Immature natural killer cell (primary cell): ENCODE measurements around the gene LRRC25. TPM values are rescaled to one million over a fixed set of nuclear protein-coding genes. Genes with fewer than 3 reads are reported as not detected.

ENCODE experiments used
- DNase-seq, 3 donors: peaks; one replicate each; pipeline ENCODE4 v3.0.0; 2022; ENCODE audit warnings: mixed read lengths in 1 of 3
- H3K27ac Mint-ChIP-seq, 6 donors: one replicate each; pipeline ENCODE4 v1.8.0; 2020; ENCODE audit warnings: mixed read lengths in 6 of 6, mild to moderate bottlenecking in 5 of 6, inconsistent platforms in 4 of 6, moderate library complexity in 3 of 6
- H3K27me3 Mint-ChIP-seq, 3 donors: one replicate each; pipeline ENCODE4 v1.8.0; 2020 to 2021; ENCODE audit warnings: low read depth in 3 of 3, mild to moderate bottlenecking in 3 of 3, mixed read lengths in 3 of 3, moderate library complexity in 3 of 3, inconsistent platforms in 1 of 3
- H3K36me3 Mint-ChIP-seq, 3 donors: one replicate each; pipeline ENCODE4 v1.8.0; 2020; ENCODE audit warnings: mixed read lengths in 3 of 3, inconsistent platforms in 2 of 3, mild to moderate bottlenecking in 2 of 3
- H3K4me1 Mint-ChIP-seq, 2 donors: one replicate each; pipeline ENCODE4 v1.8.0; 2020; ENCODE audit warnings: inconsistent platforms in 2 of 2, mild to moderate bottlenecking in 2 of 2, mixed read lengths in 2 of 2, moderate library complexity in 1 of 2
- H3K4me3 Mint-ChIP-seq, 5 donors: one replicate each; pipeline ENCODE4 v1.8.0; 2020; ENCODE audit warnings: mild to moderate bottlenecking in 5 of 5, mixed read lengths in 5 of 5, inconsistent platforms in 3 of 5, moderate library complexity in 3 of 5
- H3K9me3 Mint-ChIP-seq, 6 donors: one replicate each; pipeline ENCODE4 v1.8.0; 2020; ENCODE audit warnings: mild to moderate bottlenecking in 6 of 6, mixed read lengths in 6 of 6, inconsistent platforms in 4 of 6, moderate library complexity in 3 of 6
- polyA plus RNA-seq, 3 donors: library from polyadenylated mRNA; unstranded; fragments of 300-500 nt; fragmentation: Illumina TruSeq; gene quantifications; one replicate each; pipeline ENCODE4 v1.2.3, GENCODE V29; 2021

LRRC25 gene
- polyA plus RNA-seq, 3 donors from 2014 or later: 2.7 to 18.1 (median 7.7) TPM

GRCh38 chr19:18392926-18393325, 4.5 kb downstream of the LRRC25 start:
- Mint-ChIP-seq H3K27me3 (peaks cover 0 to 10% (median 1%) of the 10 kb centered on the region in 3 donors), H3K4me3 (no peak overlapping the region)

GRCh38 chr19:18392417-18392816, 5.0 kb downstream of the LRRC25 start:
- H3K27me3 Mint-ChIP-seq: peaks cover 0 to 7% (median 1%) of the 10 kb centered on the region in 3 donors

More at GRCh38 chr19:18392926-18393325, 4.5 kb downstream of the LRRC25 start:
- Mint-ChIP-seq H3K36me3 (peaks cover 0 to 4% (median 0%) of the 10 kb centered on the region in 3 donors), H3K27ac (no peak overlapping the region), H3K4me1 (peaks cover 10 to 22% of the 10 kb centered on the region in 2 donors), H3K9me3 (no peaks in the 10 kb centered on the region)
- DNase-seq: no peak

GRCh38 chr19:18391509-18392075, 5.8 kb downstream of the LRRC25 start:
- Mint-ChIP-seq H3K36me3 (peaks cover 0 to 4% (median 0%) of the 10 kb centered on the region in 3 donors), H3K27ac (no peak overlapping the region), H3K4me3 (no peak overlapping the region), H3K9me3 (no peaks in the 10 kb centered on the region), H3K4me1 (peaks cover 14 to 16% of the 10 kb centered on the region in 2 donors), H3K27me3 (peaks cover 0 to 9% (median 1%) of the 10 kb centered on the region in 3 donors)
- DNase-seq: no peak

More at GRCh38 chr19:18392417-18392816, 5.0 kb downstream of the LRRC25 start:
- no peaks in the 10 kb centered on the region for H3K9me3 Mint-ChIP-seq
- H3K4me1 Mint-ChIP-seq: peaks cover 11 to 21% of the 10 kb centered on the region in 2 donors
- H3K36me3 Mint-ChIP-seq: peaks cover 0 to 4% (median 0%) of the 10 kb centered on the region in 3 donors
- no peak for DNase-seq
- H3K4me3 Mint-ChIP-seq: no peak overlapping the region
- no peak overlapping the region for H3K27ac Mint-ChIP-seq

GRCh38 chr19:18390065-18390907, 7.1 kb downstream of the LRRC25 start:
- Mint-ChIP-seq H3K4me1 (peaks cover 14 to 16% of the 10 kb centered on the region in 2 donors), H3K4me3 (peak overlapping the region in 1 of 5 donors; percentile 49), H3K9me3 (no peaks in the 10 kb centered on the region), H3K27ac (peak overlapping the region in 1 of 6 donors; percentile 72), H3K27me3 (peaks cover 0 to 14% (median 1%) of the 10 kb centered on the region in 3 donors), H3K36me3 (peaks cover 0 to 4% (median 0%) of the 10 kb centered on the region in 3 donors)
- DNase-seq: no peak

- H3K27me3 Mint-ChIP-seq: peaks cover 0 to 15% (median 1%) of the 10 kb centered on the region in 3 donors
These were observed 7.7 kb downstream of the LRRC25 start for GRCh38 chr19:18389726-18390064.

GRCh38 chr19:18388960-18389725, 8.3 kb downstream of the LRRC25 start:
- no peak for DNase-seq
- Mint-ChIP-seq H3K36me3 (peaks cover 0 to 4% (median 0%) of the 10 kb centered on the region in 3 donors), H3K27me3 (peaks cover 0 to 15% (median 1%) of the 10 kb centered on the region in 3 donors), H3K4me1 (peaks cover 14 to 16% of the 10 kb centered on the region in 2 donors), H3K4me3 (peak overlapping the region; percentile 63 to 85 (median 82)), H3K27ac (peak overlapping the region in 3 of 6 donors; percentile 11 to 35 (median 14)), H3K9me3 (no peaks in the 10 kb centered on the region)

More at GRCh38 chr19:18389726-18390064, 7.7 kb downstream of the LRRC25 start:
- Mint-ChIP-seq H3K4me3 (peak overlapping the region in 3 of 5 donors; percentile 23 to 82 (median 30)), H3K27ac (peak overlapping the region in 3 of 6 donors; percentile 7 to 74 (median 49)), H3K36me3 (peaks cover 0 to 4% (median 0%) of the 10 kb centered on the region in 3 donors), H3K9me3 (no peaks in the 10 kb centered on the region), H3K4me1 (peaks cover 14 to 16% of the 10 kb centered on the region in 2 donors)
- DNase-seq: no peak

- peak overlapping the region in 4 of 6 donors; percentile 34 to 80 (median 48) for H3K27ac Mint-ChIP-seq
- peak overlapping the region; percentile 77 to 85 (median 82) for H3K4me3 Mint-ChIP-seq
- H3K27me3 Mint-ChIP-seq: peaks cover 0 to 15% (median 2%) of the 10 kb centered on the region in 3 donors
- H3K9me3 Mint-ChIP-seq: no peaks in the 10 kb centered on the region
- DNase-seq: peak; percentile 75 to 82 (median 77)
- peaks cover 0 to 4% (median 0%) of the 10 kb centered on the region in 3 donors for H3K36me3 Mint-ChIP-seq
- peaks cover 14% of the 10 kb centered on the region in 2 donors for H3K4me1 Mint-ChIP-seq
These were observed 9.1 kb downstream of the LRRC25 start for GRCh38 chr19:18388100-18388959.

GRCh38 chr19:18386543-18387271, 10.7 kb downstream of the LRRC25 start:
- Mint-ChIP-seq H3K27me3 (peaks cover 2 to 18% (median 4%) of the 10 kb centered on the region in 3 donors), H3K4me3 (no peak overlapping the region), H3K9me3 (no peaks in the 10 kb centered on the region), H3K4me1 (peaks cover 14% of the 10 kb centered on the region in 2 donors), H3K36me3 (peaks cover 0 to 4% (median 0%) of the 10 kb centered on the region in 3 donors), H3K27ac (no peak overlapping the region)
- no peak for DNase-seq

GRCh38 chr19:18385675-18386542, 11.5 kb downstream of the LRRC25 start, which contains the start of gene GDF15:
GDF15 (plus strand) TSS chr19:18386158; CDS start chr19:18386190, 32 bp downstream.
- Mint-ChIP-seq H3K9me3 (no peaks in the 10 kb centered on the region), H3K36me3 (peaks cover 0 to 4% (median 0%) of the 10 kb centered on the region in 3 donors), H3K27me3 (peaks cover 2 to 18% (median 4%) of the 10 kb centered on the region in 3 donors), H3K4me1 (peaks cover 14% of the 10 kb centered on the region in 2 donors), H3K27ac (no peak within 1 kb of the TSS), H3K4me3 (no peak within 1 kb of the TSS)
- DNase-seq: peak in 1 of 3 donors; percentile 22

GRCh38 chr19:18385359-18385674, 12.1 kb downstream of the LRRC25 start:
- H3K27ac Mint-ChIP-seq: no peak overlapping the region
- peaks cover 2 to 19% (median 4%) of the 10 kb centered on the region in 3 donors for H3K27me3 Mint-ChIP-seq
- no peaks in the 10 kb centered on the region for H3K36me3 Mint-ChIP-seq
- no peak for DNase-seq
- no peak overlapping the region for H3K4me3 Mint-ChIP-seq
- H3K9me3 Mint-ChIP-seq: no peaks in the 10 kb centered on the region
- peaks cover 14% of the 10 kb centered on the region in 2 donors for H3K4me1 Mint-ChIP-seq

- Mint-ChIP-seq H3K4me1 (peaks cover 14% of the 10 kb centered on the region in 2 donors), H3K9me3 (no peaks in the 10 kb centered on the region), H3K4me3 (no peak overlapping the region), H3K27me3 (peaks cover 2 to 16% (median 3%) of the 10 kb centered on the region in 3 donors), H3K36me3 (no peaks in the 10 kb centered on the region), H3K27ac (no peak overlapping the region)
- no peak for DNase-seq
These were observed 12.6 kb downstream of the LRRC25 start for GRCh38 chr19:18384775-18385174.
